ENCODE measurements around the gene HCFC1R1.

Gene HCFC1R1

DNA sequence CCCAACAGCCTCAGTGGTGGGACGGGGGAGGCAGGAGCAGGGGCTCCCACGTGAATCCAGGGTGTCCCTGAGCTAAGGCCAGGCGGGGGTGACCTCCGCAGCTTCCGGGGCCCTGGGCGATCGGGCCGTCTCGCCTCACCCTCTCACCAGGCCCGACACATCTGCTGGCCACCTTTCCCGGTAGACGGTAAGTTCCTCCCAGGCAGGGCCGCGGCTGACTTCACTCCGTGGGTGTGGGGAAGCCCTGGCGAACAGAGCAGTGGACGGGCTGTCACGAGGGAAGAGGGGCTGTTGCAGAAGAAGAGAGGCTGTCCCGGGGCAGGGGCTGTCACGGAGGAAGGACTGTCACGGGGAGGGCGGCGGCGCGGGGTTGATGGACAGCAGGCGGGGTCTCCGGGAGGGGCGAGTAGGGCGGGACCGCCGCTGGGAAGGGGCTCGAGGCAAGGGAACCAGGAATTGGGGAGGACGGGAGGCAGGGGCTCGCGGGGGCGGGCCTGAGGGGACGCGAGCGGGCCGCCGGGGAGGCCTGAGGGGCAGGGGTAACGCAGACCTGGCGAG is 44.0 kb downstream of the HCFC1R1 start (continued):
- TF ChIP-seq KLF10 (tag by site-specific recombination; IDR thresholded peaks at IDR 0.05) (no peak), ZNF670 (tag by site-specific recombination; IDR thresholded peaks at IDR 0.05; ENCODE audit: low read depth) (no peak), ZFHX2 (tag by site-specific recombination; conservative IDR thresholded peaks at IDR 0.05) (peak; percentile 75), SP2 (tag by site-specific recombination; IDR thresholded peaks at IDR 0.05) (peak; percentile 76), ZNF2 (tag by site-specific recombination; IDR thresholded peaks at IDR 0.05) (0 out of 2 replicates have a peak, but pooled peaks have one; percentile 18), KLF1 (tag by site-specific recombination; IDR thresholded peaks at IDR 0.05) (peak; percentile 88), ZNF843 (tag by site-specific recombination; IDR thresholded peaks at IDR 0.05) (no peak), ZNF292 (tag by site-specific recombination; IDR thresholded peaks at IDR 0.05; ENCODE audit: borderline replicate concordance, low read depth) (no peak), BCL11B (tag by site-specific recombination; IDR thresholded peaks at IDR 0.05; ENCODE audit: low read depth) (peak; percentile 17; the same call in 1 of the 2 replicates), ZBTB8A (tag by site-specific recombination; IDR thresholded peaks at IDR 0.05) (no peak), ZNF155 (tag by site-specific recombination; IDR thresholded peaks at IDR 0.05) (no peak), OVOL3 (tag by site-specific recombination; IDR thresholded peaks at IDR 0.05) (no peak), ZNF747 (tag by site-specific recombination; IDR thresholded peaks at IDR 0.05) (no peak), EGR2 (tag by site-specific recombination; IDR thresholded peaks at IDR 0.05; ENCODE audit: low read depth) (peak; percentile 52), ZNF133 (tag by site-specific recombination; IDR thresholded peaks at IDR 0.05) (no peak), ZFP37 (tag by site-specific recombination; IDR thresholded peaks at IDR 0.05) (peak; percentile 48; the same call in 1 of the 2 replicates), PRDM1 (tag by site-specific recombination; IDR thresholded peaks at IDR 0.05) (no peak), ZNF341 (tag by site-specific recombination; IDR thresholded peaks at IDR 0.05; ENCODE audit: low read depth) (peak; percentile 74), ZNF324 (tag by site-specific recombination; IDR thresholded peaks at IDR 0.05) (no peak), SP3 (tag by site-specific recombination; IDR thresholded peaks at IDR 0.05) (peak; percentile 76), ZIC2 (tag by site-specific recombination; IDR thresholded peaks at IDR 0.05) (0 out of 2 replicates have a peak, but pooled peaks have one; percentile 4), KLF9 (tag by site-specific recombination; IDR thresholded peaks at IDR 0.05; ENCODE audit: low read depth) (peak; percentile 54), ZBTB7A (tag by site-specific recombination; IDR thresholded peaks at IDR 0.05; ENCODE audit: low read depth) (peak; percentile 68; the same call in 1 of the 2 replicates), ZNF626 (tag by site-specific recombination; IDR thresholded peaks at IDR 0.05) (no peak), ZNF37A (tag by site-specific recombination; IDR thresholded peaks at IDR 0.05) (no peak), ZNF404 (tag by site-specific recombination; IDR thresholded peaks at IDR 0.05) (no peak)
- TF ChIP-seq, protein P1, sequence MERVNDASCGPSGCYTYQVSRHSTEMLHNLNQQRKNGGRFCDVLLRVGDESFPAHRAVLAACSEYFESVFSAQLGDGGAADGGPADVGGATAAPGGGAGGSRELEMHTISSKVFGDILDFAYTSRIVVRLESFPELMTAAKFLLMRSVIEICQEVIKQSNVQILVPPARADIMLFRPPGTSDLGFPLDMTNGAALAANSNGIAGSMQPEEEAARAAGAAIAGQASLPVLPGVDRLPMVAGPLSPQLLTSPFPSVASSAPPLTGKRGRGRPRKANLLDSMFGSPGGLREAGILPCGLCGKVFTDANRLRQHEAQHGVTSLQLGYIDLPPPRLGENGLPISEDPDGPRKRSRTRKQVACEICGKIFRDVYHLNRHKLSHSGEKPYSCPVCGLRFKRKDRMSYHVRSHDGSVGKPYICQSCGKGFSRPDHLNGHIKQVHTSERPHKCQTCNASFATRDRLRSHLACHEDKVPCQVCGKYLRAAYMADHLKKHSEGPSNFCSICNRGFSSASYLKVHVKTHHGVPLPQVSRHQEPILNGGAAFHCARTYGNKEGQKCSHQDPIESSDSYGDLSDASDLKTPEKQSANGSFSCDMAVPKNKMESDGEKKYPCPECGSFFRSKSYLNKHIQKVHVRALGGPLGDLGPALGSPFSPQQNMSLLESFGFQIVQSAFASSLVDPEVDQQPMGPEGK (tag by site-specific recombination; IDR thresholded peaks at IDR 0.05): peak; percentile 81; the same call in 1 of the 2 replicates
- TF ChIP-seq, protein P2, sequence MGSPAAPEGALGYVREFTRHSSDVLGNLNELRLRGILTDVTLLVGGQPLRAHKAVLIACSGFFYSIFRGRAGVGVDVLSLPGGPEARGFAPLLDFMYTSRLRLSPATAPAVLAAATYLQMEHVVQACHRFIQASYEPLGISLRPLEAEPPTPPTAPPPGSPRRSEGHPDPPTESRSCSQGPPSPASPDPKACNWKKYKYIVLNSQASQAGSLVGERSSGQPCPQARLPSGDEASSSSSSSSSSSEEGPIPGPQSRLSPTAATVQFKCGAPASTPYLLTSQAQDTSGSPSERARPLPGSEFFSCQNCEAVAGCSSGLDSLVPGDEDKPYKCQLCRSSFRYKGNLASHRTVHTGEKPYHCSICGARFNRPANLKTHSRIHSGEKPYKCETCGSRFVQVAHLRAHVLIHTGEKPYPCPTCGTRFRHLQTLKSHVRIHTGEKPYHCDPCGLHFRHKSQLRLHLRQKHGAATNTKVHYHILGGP (tag by site-specific recombination; IDR thresholded peaks at IDR 0.05): no peak
- TF ChIP-seq, protein P3, sequence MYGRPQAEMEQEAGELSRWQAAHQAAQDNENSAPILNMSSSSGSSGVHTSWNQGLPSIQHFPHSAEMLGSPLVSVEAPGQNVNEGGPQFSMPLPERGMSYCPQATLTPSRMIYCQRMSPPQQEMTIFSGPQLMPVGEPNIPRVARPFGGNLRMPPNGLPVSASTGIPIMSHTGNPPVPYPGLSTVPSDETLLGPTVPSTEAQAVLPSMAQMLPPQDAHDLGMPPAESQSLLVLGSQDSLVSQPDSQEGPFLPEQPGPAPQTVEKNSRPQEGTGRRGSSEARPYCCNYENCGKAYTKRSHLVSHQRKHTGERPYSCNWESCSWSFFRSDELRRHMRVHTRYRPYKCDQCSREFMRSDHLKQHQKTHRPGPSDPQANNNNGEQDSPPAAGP (tag by site-specific recombination; IDR thresholded peaks at IDR 0.05): 0 out of 2 replicates have a peak, but pooled peaks have one; percentile 38
- TF ChIP-seq, protein P4, sequence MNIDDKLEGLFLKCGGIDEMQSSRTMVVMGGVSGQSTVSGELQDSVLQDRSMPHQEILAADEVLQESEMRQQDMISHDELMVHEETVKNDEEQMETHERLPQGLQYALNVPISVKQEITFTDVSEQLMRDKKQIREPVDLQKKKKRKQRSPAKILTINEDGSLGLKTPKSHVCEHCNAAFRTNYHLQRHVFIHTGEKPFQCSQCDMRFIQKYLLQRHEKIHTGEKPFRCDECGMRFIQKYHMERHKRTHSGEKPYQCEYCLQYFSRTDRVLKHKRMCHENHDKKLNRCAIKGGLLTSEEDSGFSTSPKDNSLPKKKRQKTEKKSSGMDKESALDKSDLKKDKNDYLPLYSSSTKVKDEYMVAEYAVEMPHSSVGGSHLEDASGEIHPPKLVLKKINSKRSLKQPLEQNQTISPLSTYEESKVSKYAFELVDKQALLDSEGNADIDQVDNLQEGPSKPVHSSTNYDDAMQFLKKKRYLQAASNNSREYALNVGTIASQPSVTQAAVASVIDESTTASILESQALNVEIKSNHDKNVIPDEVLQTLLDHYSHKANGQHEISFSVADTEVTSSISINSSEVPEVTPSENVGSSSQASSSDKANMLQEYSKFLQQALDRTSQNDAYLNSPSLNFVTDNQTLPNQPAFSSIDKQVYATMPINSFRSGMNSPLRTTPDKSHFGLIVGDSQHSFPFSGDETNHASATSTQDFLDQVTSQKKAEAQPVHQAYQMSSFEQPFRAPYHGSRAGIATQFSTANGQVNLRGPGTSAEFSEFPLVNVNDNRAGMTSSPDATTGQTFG (tag by site-specific recombination; IDR thresholded peaks at IDR 0.05; ENCODE audit: borderline replicate concordance): no peak
- TF ChIP-seq, protein P5, sequence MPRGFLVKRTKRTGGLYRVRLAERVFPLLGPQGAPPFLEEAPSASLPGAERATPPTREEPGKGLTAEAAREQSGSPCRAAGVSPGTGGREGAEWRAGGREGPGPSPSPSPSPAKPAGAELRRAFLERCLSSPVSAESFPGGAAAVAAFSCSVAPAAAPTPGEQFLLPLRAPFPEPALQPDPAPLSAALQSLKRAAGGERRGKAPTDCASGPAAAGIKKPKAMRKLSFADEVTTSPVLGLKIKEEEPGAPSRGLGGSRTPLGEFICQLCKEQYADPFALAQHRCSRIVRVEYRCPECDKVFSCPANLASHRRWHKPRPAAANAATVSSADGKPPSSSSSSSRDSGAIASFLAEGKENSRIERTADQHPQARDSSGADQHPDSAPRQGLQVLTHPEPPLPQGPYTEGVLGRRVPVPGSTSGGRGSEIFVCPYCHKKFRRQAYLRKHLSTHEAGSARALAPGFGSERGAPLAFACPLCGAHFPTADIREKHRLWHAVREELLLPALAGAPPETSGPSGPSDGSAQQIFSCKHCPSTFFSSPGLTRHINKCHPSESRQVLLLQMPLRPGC (tag by site-specific recombination; IDR thresholded peaks at IDR 0.05): no peak
- TF ChIP-seq, protein P6, sequence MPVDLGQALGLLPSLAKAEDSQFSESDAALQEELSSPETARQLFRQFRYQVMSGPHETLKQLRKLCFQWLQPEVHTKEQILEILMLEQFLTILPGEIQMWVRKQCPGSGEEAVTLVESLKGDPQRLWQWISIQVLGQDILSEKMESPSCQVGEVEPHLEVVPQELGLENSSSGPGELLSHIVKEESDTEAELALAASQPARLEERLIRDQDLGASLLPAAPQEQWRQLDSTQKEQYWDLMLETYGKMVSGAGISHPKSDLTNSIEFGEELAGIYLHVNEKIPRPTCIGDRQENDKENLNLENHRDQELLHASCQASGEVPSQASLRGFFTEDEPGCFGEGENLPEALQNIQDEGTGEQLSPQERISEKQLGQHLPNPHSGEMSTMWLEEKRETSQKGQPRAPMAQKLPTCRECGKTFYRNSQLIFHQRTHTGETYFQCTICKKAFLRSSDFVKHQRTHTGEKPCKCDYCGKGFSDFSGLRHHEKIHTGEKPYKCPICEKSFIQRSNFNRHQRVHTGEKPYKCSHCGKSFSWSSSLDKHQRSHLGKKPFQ (tag by site-specific recombination; IDR thresholded peaks at IDR 0.05): no peak

Measured in HEK293 (cell line).